RWPE1 (cell line): ENCODE measurements around the gene UNC5B.

Experiments used
- CTCF ChIA-PET: fragments of 350-600 bp; sonication (Branson Sonifier 250); formaldehyde crosslinking; extraction: SDS; loops from one replicate; lab custom pipeline; 2021; lab: Yijun Ruan, JAX
- POLR2A ChIA-PET: fragments of 400-600 bp; formaldehyde crosslinking; extraction: SDS; loops from one replicate; lab custom pipeline; 2020; ENCODE audit warnings: antibody characterized with exemption; ENCODE audit not compliant: low non-redundant PET; lab: Yijun Ruan, JAX
- DNase-seq: peaks from one replicate; pipeline ENCODE4 v3.0.0; 2012; ENCODE audit warnings: low spot score
- H3K27ac ChIP-seq: fragments of 450-650 bp; 2 replicates; pipeline ENCODE4 v1.5.1; 2017
- CTCF ChIP-seq: fragments of 450-650 bp; conservative IDR thresholded peaks from 2 replicates; pipeline ENCODE4 v1.5.1; 2017; ENCODE audit warnings: low read depth, mild to moderate bottlenecking

The UNC5B gene

DNA sequence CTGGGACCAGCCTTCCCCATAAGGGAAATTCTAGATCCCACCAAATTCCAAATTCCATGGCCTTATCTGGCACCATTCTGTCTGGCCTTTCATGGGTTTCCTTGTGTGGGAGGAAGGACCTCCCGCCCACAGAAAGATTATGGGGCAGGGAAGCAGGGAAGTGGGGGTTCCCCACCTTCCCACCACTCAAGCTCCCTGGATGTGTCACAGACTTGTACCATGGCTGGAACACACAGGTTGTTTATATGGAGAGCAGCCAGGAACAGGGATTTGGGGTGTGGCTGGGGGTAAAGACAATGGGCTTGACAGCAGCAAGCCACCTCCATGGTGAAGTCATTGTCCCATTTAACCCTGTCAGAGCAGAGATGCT lies 18.3 kb downstream of the UNC5B start:
- ChIA-PET CTCF (interaction anchor here (1.0 kb wide), 1 partner anchor 12 kb away, joined by 4 read pairs; no protein-coding TSS in a partner anchor), POLR2A (no interaction called here)
- TF ChIP-seq CTCF, result no peak
- H3K27ac ChIP-seq, result peak overlapping the region; percentile 10; the same call in 1 of the 2 replicates
- no peak for DNase-seq

DNA sequence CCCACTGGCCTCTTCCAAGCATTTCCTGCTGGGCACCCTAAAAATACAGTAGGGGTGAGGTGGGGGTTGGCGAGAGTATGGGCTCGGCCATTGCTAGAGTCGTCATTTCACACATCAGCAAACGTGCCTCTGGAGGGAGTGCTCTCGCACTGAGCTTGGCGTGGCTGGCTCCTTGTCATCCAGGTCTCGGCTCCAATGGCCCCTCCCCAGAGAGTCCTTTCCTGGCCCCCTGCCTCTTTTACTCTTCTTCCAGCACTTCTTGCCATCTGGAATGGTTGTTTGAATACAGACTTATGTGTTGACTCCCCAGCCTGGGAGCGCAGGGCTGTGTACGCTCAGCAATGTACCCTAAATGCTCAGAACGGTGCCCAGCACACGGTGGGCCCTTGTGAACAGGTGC lies 18.8 kb downstream of the UNC5B start:
- ChIA-PET CTCF (no interaction called here), POLR2A (interaction anchor here (0.7 kb wide), 1 partner anchor 276 kb away, joined by 3 read pairs; no protein-coding TSS in a partner anchor)
- no peak for DNase-seq
- no peak for TF ChIP-seq CTCF
- no peak overlapping the region; the same call in 1 of the 2 replicates for H3K27ac ChIP-seq

GRCh38 chr10:71232089-71232998 lies 20.0 kb downstream of the UNC5B start:
- peak overlapping the region; percentile 53 for H3K27ac ChIP-seq
- no peak for DNase-seq
- TF ChIP-seq CTCF, result no peak
- CTCF ChIA-PET, result interaction anchor here (1.0 kb wide), 1 partner anchor 51 kb away, joined by 3 read pairs; no protein-coding TSS in a partner anchor
- POLR2A ChIA-PET, result interaction anchor here (0.7 kb wide), 1 partner anchor 275 kb away, joined by 3 read pairs; no protein-coding TSS in a partner anchor

- POLR2A ChIA-PET, result no interaction called here
- peak overlapping the region; percentile 53 for H3K27ac ChIP-seq
- CTCF ChIA-PET, result interaction anchor here (0.6 to 1.2 kb wide), 3 partner anchors 24 to 463 kb away, joined by 3 to 5 read pairs (median 4); no protein-coding TSS in a partner anchor
- no peak for DNase-seq
- TF ChIP-seq CTCF, result no peak
Observed at GRCh38 chr10:71233482-71233892, 21.1 kb downstream of the UNC5B start.

- H3K27ac ChIP-seq, result peak overlapping the region; percentile 53
- POLR2A ChIA-PET, result no interaction called here
- TF ChIP-seq CTCF, result no peak
- no peak for DNase-seq
- CTCF ChIA-PET, result interaction anchor here (0.8 to 1.8 kb wide), 3 partner anchors 25 to 331 kb away, joined by 3 to 7 read pairs (median 4); no protein-coding TSS in a partner anchor
Observed at GRCh38 chr10:71234004-71234894, 21.9 kb downstream of the UNC5B start.
